MM.1S (cell line): Measurements from ENCODE around the gene PTGR1.

Source experiments
- CTCF ChIP-seq: fragments of 300-600 bp; sonication (generic); IDR thresholded peaks from 2 replicates; pipeline ENCODE4 v1.5.1; 2016; ENCODE audit warnings: antibody characterized with exemption, low read length, mixed read lengths
- EZH2 ChIP-seq: fragments of 300-600 bp; sonication (generic); optimal IDR thresholded peaks from 2 replicates; pipeline ENCODE3; 2017; ENCODE audit warnings: low read depth, mild to moderate bottlenecking, antibody characterized with exemption, low read length, mixed read lengths
- EZH2phosphoT487 ChIP-seq: fragments of 300-600 bp; sonication (generic); IDR thresholded peaks from 2 replicates; pipeline ENCODE4 v1.6.1; 2018; ENCODE audit warnings: antibody characterized with exemption, low read length

GRCh38 chr9:111525056-111525977, 74.1 kb downstream of the PTGR1 start, which contains the start of gene ZNF483:
- TF ChIP-seq EZH2phosphoT487 (no peak), CTCF (no peak), EZH2 (no peak)
